ENCODE data around the gene SEC14L3.

DNA sequence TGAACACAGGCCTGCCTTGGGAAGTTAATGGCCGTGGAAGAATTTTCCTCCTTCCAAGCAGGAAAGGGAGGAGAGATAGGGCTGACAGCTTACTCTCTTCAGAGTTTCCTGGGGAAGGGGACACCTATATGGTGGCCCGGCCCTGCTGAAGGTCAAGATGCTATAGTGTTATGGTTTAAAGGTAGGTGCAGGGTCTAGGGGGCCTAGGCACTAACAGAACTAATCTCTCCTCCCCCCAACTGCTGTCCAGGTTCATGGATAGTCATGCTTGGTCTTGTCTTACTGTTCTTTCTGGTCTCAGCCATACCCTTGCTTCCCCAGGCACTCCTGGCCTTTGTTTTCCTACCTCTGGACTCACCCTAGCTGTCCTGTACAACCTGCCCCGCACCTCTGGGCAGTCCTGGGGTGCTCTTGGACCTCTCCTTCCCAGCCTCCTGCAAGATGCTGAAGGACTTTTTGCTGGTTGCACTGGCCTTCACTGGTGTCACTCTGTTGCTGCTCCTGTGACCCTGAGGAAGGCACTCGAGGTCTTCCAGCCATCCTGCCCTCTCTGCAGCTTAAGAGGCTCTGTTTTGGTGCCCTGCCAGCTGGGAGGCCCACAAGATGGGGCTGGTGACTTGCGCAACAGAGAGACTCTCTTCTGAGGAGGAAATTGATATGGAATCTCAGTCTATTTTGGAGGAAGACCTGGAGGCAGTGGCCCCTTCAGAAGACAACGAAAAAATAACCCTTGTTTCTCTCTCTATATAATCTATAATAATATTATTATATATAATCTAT is 17.9 kb downstream of the SEC14L3 start:
- TF ChIP-seq CTCF (IDR thresholded peaks at IDR 0.05) (no peak), POLR2A (IDR thresholded peaks at IDR 0.05) (no peak)

All from right lobe of liver (tissue), 4 donors.